GM06990 (cell line): ENCODE data around the gene PLEKHO2.

Experiments used
- DNase-seq: peaks from one replicate; pipeline ENCODE4 v3.0.0-alpha.2; 2011; ENCODE audit not compliant: insufficient read length; ENCODE audit errors: extremely low read depth
- H3K27me3 ChIP-seq: replicated peaks from 2 replicates; pipeline ENCODE4 v1.6.0; 2011; ENCODE audit warnings: low read length; ENCODE audit not compliant: control insufficient read depth, insufficient read depth
- H3K36me3 ChIP-seq: 2 replicates; pipeline ENCODE4 v1.5.1; 2011; ENCODE audit warnings: low read length; ENCODE audit not compliant: control insufficient read depth, insufficient read depth
- H3K4me3 ChIP-seq: replicated peaks from 2 replicates; pipeline ENCODE4 v1.5.1; 2011; ENCODE audit warnings: low read depth, mild to moderate bottlenecking, control low read depth, low read length
- TF ChIP-seq, protein P1 (sequence below): IDR thresholded peaks from 2 replicates; pipeline ENCODE4 v1.5.1; 2011; ENCODE audit warnings: low read length, control low read depth, mild to moderate bottlenecking, inconsistent platforms; ENCODE audit not compliant: insufficient read depth, poor library complexity, severe bottlenecking

PLEKHO2 gene

DNA sequence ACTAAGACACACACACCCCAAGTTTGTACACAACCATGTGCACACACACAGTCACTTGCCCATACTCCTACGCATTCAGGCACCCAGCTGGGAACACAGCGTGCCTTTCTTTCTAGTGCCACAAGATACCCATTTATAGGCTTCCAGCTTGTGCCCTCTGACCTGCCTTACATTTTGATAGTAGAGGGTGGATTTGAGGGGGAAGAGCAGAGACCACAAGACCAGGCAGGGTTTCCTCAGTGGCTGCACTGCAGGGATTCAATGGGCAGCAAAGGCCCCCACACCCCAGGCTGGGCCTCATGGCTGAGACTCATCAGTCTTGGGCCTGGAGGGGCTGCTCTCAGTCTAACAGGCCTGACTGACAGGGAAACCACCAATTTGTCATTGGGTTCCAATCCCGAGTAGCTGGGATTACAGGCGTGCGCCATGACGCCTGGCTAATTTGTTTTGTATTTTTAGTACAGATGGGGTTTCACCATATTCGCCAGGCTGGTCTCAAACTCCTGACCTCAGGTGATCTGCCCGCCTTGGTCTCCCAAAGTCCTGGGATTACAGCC lies 51.2 kb downstream of the PLEKHO2 start:
- no peaks in the 10 kb centered on the region for H3K36me3 ChIP-seq
- TF ChIP-seq, protein P1, sequence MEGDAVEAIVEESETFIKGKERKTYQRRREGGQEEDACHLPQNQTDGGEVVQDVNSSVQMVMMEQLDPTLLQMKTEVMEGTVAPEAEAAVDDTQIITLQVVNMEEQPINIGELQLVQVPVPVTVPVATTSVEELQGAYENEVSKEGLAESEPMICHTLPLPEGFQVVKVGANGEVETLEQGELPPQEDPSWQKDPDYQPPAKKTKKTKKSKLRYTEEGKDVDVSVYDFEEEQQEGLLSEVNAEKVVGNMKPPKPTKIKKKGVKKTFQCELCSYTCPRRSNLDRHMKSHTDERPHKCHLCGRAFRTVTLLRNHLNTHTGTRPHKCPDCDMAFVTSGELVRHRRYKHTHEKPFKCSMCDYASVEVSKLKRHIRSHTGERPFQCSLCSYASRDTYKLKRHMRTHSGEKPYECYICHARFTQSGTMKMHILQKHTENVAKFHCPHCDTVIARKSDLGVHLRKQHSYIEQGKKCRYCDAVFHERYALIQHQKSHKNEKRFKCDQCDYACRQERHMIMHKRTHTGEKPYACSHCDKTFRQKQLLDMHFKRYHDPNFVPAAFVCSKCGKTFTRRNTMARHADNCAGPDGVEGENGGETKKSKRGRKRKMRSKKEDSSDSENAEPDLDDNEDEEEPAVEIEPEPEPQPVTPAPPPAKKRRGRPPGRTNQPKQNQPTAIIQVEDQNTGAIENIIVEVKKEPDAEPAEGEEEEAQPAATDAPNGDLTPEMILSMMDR = no peak
- peak; percentile 61 for DNase-seq
- peak overlapping the region; percentile 52 for H3K4me3 ChIP-seq
- H3K27me3 ChIP-seq = no peaks in the 10 kb centered on the region

DNA sequence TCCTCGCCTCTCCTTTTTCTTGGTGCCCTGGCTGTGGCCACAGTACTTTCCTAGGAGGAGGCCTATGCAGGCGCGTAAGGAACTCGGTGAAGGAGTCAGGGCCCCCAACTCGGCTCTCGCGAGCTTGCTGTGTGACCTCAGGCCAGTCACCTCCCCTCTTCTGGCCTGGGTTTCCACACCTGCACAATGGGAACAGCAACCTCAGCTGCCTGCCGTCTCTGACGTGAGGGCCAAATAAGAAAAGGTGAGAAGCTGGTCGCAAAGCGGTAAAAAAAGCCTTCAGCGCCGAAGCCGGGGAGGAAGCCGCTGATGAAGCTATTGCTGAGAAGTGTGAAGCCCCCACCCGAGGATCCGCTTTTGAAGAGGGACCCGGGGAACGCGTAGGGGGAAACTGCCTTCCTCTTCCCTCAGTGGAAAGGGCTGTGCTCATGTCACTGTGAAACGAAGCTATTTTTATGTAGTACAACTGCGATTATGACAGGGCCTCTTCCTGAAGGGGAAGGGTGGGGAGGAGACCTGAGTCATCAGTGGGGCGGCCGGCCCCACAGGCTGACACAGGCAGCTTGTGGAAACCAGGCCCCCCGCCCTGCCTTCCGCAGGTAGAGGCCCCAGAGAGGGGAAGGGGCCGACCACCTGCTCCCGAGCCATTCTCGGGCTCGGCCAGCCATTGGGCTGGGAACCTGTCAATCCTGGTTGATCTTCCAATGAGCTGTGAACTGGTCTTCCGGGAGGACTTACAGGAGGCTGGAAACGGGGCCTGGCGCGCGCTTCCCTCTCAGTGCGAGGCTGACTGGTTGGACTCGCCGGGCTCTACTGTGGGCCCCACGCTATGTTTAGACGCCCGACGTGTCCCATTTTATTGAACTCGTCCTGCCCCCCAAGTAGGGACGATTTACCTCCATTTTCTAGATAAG lies 52.0 kb downstream of the PLEKHO2 start:
- Histone ChIP-seq H3K27me3 (no peaks in the 10 kb centered on the region), H3K36me3 (no peaks in the 10 kb centered on the region), H3K4me3 (peak overlapping the region; percentile 65)
- TF ChIP-seq, protein P1 = no peak
- DNase-seq = peak; percentile 97

DNA sequence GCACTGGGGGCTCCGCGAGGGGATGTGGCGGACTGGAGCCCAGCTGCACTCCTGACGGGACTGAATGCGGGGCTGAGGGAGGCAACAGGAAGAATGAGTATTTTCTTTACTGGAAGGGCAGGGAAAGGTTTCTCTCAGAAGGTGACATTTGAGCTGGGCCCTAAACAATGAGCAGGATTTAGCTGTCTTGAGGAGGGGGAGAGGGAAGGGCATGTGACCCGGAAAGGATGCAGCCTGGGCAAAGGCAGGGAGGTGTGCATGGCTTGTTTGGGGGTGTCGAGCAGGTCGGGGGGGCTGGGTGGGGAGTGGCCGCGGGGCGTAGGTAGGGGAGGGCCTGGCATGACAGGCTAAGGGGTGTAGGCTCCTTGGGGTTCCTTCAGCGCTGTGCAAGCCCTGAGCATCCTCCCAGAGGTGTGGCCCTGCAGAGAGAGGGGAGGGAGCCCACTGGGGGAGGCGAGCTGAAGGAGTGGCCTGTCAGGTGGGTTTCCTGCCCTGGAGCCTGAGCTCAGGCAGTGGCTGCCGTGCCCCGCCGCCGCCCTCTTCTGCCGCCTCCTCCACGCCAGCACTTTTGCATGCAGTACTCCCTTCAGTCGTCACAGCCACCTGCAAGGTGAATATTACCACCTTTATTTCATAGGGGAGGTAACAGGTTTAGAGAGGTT lies 52.8 kb downstream of the PLEKHO2 start:
- TF ChIP-seq, protein P1 = peak; percentile 5
- peak; percentile 86 for DNase-seq
- peak overlapping the region; percentile 65 for H3K4me3 ChIP-seq
- no peaks in the 10 kb centered on the region; the same call in 1 of the 2 replicates for H3K36me3 ChIP-seq
- no peaks in the 10 kb centered on the region for H3K27me3 ChIP-seq

DNA sequence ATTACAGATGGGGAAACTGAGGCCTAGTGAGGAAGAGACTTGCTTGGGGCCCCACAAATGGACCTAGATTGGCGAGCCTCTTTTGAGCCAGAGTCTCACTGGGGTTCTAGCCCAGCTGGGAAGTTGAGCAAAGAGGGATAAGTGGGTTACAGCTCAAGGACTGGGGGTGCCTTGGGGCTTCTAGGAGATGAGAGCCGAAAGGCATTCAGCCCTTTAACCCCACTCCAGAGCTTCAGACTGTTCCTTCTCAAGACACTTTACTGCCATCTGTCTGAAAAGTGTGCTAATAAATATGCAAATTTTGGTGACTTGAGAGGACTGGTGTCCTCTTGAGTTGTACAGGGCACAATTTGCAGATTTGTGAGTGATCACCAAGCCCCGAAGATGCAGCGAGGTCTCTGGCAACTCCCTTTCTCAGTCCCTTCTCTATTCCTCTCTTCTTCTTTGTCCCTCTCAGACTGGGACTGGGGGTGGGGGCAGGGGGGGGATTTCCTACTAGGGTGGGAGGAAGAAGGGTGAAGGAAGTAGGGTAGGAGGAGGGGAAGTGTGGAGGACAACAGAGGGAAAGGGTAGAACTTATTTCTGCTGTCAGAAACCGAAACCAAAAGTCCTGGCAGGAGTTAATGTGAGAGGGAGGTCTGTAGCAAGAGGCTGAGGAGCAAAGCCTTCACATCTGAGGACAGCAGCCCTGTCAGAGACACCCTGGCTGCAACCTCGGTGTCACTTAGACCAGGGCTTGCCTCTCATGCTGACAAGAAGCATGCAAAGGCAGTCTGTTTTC lies 53.8 kb downstream of the PLEKHO2 start:
- Histone ChIP-seq H3K4me3 (peak overlapping the region; percentile 65), H3K27me3 (no peaks in the 10 kb centered on the region)
- TF ChIP-seq, protein P1 = peak; percentile 31

DNA sequence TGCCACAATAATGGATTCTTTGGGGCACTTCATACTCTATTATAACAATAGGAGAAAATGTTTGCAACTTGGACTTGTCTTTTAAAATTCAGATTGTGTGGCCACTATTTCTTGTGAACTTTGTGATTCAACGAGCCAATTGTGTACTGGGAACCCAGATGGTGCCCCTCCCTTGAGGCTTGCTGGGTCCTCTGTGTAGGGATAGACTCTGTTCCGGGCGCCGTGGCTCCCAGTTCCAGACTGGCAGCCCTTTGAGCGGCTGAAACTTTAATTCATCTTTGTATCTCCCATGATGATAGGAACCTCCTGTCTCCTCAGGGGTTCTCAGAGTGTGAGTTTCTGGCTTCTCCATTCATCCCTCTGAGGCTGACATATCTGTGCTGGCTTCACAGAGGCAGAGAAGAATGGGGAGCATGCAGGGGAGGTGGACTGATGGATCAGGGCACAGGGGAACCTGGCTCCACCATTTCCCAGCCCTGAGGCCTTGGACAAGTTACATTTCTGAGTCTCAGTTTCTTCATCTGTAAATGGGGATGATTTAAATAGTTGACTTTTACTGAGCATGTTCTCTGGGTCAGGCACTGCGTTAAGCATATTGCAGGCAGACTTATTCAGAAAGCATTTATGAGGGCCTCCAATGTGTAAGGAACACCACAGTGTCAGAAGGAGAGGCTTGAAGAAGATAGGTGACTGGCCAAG lies 54.8 kb downstream of the PLEKHO2 start:
- no peak for DNase-seq
- Histone ChIP-seq H3K36me3 (no peaks in the 10 kb centered on the region; the same call in 1 of the 2 replicates), H3K27me3 (no peaks in the 10 kb centered on the region), H3K4me3 (peak overlapping the region; percentile 65)
- TF ChIP-seq, protein P1 = no peak

More for the DNA sequence above, 53.8 kb downstream of the PLEKHO2 start:
- DNase-seq = peak; percentile 71
- no peaks in the 10 kb centered on the region; the same call in 1 of the 2 replicates for H3K36me3 ChIP-seq
